Stimulated activated CD4-positive, alpha-beta T cell treated with anti-CD3 and anti-CD28 coated beads, Interleukin-12 subunit alpha, Interleukin-12 subunit beta, amount 100 ng/mL, for 48 hours (primary cell): Measurements from ENCODE around the gene OPA3.

ENCODE experiments used
- DNase-seq, 3 donors: peaks; one replicate each; pipeline ENCODE4 v3.0.0-alpha.2; 2020; ENCODE audit warnings: low read depth in 2 of 3, low spot score in 1 of 3

The OPA3 gene

GRCh38 chr19:45484273-45484945, 100.2 kb downstream of the OPA3 start:
- no peak for DNase-seq

DNA sequence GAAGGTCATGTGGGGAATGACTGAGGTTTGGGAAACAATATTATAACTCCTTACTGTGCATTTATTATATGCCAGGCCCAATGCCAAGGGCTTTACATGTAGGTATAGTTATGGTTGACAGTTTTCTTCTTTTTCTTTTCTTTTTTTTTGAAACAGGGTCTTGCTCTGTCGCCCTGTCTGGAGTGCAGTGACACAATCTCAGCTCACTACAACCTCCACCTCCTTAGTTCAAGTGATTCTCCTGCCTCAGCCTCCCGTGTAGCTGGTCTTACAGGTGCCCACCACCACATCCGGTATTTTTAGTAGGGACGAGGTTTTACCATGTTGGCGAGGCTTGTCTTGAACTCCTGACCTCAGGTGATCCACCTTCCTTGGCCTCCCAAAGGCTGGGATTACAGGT, 101.6 kb downstream of the OPA3 start:
- DNase-seq: no peak

GRCh38 chr19:45478454-45479238, 106.0 kb downstream of the OPA3 start:
- peak; percentile 88 to 97 (median 90) for DNase-seq

DNA sequence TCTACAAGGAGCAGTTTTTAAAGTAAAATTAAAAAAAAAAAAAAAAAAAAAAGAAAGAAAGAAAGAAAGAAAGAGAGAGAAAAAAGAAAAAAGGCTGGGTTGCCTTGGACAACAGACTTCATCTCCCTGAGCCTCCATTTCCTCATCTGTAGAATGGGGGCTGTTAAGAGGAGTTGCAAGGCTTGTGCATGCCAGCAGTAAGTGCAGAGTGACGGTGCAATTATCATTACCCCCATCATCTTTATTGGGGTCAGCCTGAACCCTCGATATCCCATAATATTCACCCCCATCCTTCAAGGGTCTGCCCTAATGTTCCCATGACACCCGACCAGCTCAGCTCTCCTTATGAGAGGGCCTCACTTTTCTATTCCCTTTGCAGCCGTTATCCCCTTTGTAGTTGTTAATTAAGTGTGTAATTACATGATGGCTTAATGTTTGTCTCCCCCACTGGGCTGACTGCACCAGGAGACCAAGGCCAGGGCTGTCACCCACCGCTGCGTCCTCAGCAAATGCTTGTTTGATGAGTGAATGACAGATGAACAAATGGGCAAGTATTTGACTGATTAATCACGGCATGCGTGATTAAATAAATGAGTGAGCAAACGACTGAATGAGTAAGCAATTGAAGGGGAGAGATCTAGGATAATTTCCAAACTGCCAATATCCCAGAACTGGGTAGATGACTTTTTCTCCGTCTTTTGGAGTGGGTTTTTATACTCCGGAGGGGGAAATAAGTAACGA, 106.7 kb downstream of the OPA3 start:
- DNase-seq: no peak
